ENCODE data around the gene PITPNB.
A peak's percentile ranks its signal among the peaks of the same experiment; 100 is the strongest.

The PITPNB gene

DNA sequence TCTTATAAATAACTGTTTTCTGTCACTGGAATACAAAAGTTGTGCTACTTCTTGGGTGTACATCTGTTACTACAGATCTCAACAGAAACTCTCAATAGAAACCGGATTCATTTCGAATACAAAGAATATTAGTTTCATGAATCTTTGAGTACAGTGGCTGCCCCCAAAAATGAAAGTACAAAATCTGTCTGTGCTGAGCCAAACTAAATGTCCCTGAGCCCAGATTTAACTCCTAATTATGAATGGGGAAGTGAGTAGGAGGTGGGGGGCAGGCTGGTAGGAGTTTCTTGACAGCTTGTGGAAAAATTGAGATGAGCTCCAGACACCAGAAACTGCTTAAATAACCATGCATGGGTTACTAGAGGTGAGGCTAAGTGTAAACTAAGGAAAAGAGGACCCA, 41.6 kb downstream of the PITPNB start:
- DNase-seq: no peak

DNA sequence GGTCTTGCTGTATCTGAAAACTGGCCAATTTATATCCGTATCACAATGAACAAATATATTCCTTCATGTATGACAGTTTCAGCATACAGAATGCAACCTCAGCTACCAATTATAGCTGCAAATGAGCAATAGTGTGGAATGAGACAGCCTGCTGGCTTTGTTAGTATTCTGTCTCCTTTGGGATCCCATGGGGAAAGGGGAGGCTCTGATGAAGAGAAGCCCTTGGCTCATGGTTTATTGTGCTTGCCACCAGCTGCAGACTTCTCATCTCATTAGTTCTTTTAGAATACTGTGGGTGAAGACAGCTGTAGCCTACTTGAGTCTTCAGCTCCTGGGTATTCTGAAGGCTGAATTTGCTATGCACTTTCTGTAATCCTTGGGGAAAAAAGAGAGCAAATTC, 42.4 kb downstream of the PITPNB start:
- DNase-seq: peak; percentile 27

DNA sequence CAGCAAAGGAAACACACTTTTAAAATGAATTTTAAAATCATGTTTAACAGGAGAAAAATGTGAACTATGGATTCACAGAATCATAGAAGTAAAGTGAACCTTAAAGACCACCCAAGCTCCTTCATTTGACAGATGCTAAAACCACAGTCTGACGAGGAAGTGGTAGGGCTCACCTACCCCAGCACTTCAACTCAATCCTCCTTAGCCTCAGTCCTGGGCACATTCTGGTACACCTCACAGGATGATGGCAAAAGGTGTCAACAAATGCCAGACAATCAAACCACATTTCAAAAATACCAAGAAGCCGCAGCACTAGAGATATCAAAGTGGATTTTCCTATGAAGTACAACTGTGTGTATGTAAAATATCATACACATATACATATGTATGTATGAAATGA, 43.1 kb downstream of the PITPNB start:
- DNase-seq: no peak

DNA sequence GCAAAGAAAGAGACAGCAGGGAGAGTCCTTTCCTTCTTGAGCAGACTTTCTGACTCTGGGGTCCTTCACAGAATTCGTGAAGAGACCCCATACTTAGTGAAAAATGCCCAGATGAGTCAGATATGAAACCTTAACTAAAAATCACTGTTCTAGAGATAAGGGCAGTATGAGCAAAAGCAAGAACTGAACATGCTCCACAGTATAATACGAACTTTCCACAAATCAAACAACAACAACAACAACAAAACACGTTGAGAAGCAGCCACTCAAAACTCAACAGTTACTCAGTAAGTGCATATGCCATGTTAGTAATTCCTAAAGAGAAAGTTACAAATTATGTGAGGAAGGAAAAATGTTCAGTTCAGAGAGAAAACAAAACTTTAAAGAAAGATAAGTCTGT, 44.3 kb downstream of the PITPNB start:
- DNase-seq: no peak

GRCh38 chr22:27874185-27874584, 44.9 kb downstream of the PITPNB start:
- no peak for DNase-seq

DNA sequence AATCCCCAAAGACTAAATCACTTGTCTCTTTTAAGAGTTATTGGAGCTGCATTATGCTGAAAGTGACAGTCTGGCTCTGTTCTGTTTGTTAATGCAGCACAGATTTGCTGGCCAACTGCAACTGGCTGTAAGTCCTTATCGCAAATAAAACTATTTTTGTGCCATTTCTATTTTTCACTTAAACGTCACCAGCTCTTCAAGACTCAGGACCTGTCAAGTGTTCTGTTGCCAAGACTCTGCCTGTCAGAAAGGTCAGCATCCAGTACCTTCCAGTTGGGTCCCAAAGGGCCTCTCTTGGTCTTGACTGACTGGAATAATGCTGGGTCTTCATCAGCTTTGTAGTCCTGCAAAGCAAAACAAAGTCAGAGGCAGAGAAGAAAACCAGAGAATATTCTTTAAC, 45.6 kb downstream of the PITPNB start:
- DNase-seq: no peak

GRCh38 chr22:27872488-27872887, 46.6 kb downstream of the PITPNB start:
- DNase-seq: no peak

GRCh38 chr22:27871306-27872014, 47.6 kb downstream of the PITPNB start:
- no peak for DNase-seq

DNA sequence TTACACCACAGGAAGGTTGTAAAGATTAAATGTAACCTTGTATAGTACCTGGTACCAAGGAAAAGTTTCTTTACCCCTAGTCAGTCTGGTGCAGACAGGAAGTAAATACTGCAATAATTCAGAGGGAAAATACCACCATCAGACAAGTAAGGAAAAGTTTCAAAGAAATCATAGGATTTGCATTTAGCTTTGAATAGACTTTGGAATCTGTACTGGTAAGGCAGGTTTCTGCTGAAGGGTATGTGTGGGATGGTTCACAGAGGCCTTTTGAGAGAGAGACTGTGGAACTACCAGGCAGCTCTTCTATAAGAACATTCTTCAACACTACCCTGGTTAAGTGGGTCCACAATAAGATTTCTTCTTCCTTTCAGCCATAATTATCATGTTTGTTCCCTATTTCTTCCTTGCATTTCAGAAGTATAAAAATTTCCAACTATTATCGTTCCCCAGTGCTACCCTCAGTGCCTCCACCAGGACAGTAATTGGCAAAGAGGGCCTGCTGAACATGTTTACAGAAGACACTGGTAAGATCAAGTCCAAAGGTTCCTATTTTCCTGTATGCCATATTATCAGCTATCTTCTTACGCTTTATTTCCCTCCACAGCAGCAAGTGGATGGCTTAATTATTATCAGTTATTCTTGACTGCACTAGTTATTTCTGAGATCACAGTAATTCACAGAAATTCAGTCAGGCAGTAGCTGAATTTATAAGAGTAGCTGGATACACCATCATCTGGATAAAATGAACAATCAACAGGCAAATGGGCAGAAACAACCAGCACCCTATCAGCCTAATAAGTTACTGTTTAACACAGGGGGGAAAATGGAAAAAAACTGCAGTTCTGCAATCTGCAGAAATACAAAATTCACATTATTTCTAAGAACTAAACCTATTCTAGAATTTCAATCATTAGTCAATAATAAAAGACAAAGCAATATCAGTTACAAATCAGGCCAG, 48.5 kb downstream of the PITPNB start:
- DNase-seq: no peak

GRCh38 chr22:27868732-27869282, 50.2 kb downstream of the PITPNB start:
- DNase-seq: no peak

DNA sequence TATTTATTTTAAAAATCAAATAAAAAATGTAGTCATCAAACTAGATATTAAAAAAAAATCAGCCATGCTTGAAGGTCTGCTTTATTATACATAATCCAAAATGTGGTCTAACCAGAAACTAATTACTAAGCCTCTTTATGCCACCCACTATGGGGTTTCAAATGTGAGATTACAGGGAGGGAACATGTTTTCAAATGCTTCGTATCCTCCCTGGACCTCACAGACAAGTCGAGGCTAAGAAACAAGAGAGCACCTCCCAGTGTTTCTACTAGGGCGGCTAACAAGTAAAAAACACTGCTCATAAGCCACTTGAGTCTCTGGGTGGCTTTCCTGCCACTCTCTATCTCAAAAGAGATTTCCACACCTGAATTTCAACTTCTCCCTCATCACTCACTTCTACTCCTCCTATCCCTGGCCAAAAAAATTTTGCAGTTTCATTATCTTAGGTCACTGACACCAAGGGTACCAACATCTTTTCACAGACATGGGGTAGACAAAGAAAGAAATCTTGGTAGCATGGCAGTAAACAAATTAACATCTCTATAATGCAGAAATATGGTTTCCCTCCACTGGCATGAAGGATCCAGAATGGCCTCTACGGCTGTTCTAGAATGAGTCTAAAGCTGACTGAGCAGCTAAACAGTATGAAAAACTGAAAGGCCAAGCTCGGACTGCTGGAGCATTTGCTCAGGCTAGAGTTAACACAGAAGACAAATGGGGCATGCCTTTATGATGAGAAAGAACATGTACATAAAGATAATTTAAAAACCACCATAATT, 50.9 kb downstream of the PITPNB start:
- DNase-seq: no peak

DNA sequence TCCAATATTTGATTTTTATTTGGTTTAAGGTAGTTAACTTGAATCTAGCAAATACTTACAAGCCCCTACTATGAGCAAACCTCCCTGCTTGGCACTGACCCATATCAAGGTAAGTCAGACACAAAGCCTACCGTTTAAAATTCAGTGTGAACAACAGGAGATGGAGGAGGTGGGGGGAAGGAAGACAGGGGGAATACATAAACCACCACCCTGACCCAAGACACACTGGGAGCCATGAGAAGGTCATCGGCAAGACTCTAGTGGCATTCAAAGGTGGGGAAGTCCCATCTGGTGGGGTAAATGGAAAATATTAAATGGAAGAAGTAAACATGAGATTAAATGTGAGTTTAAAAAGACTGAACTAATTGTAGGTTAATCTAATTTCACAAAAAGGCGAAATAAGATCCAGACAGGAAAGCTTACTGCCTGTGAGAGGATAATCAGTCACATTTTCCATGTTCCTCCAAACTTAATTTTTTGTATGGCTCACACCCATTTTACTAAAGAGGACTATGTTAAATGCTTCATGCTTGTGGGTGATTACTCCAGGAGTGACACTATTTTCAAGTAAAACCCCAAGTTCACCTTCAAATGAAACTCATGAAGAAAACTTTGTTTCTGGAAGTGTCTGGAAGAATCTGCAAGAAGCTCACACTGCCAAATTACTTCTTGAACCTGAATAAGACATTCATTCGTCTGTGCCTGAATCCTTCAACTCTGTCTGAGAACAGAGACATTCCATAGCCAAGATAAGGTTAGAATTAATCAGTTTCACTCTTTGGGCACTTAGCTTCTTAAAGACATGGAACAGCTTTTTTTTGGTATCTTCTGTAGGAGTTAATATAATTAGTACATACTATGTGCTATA, 51.7 kb downstream of the PITPNB start:
- no peak for DNase-seq

DNA sequence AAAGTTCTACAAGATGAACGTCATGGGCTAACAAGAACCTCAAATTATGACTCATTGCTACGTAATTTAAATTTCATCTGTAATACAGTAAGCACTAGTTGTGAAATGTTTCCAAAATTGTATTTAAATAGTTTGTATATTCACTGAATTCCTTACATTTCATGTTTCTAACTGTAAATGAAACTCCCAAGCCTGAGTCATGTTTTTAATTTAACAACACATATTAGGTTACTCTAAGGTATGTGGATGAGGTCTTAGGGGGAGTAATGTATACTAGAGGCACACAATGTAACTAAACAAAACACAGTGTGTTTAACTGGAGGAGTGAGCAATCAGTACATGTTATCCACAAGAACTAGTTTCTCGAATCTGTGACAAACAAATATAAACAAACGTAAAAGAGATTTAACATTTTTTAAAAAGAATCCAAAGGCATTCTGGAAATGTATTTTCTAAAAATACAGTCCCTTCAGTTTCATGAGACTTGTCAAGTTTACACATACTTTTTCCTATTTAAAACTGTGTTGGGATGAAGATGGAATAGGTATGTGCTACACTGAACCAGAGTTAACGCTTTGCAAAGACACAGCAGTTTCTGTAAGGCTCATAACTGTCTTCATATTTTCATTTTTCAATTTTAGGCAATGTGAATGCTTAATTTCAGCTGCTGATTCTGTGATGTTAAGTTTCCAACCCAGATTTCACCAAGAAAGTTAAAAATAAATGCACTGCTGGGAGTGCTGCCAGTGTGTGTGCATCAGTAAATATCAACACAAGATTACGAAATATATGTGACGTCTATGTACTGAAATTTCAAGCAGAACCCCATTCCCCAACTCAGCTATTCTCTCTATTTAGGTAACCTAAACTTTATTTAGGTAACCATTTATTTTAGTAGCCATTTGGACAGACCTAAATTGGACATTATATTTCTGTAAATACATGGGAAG, 52.6 kb downstream of the PITPNB start:
- DNase-seq: no peak

GRCh38 chr22:27865496-27865895, 53.6 kb downstream of the PITPNB start:
- DNase-seq: no peak

DNA sequence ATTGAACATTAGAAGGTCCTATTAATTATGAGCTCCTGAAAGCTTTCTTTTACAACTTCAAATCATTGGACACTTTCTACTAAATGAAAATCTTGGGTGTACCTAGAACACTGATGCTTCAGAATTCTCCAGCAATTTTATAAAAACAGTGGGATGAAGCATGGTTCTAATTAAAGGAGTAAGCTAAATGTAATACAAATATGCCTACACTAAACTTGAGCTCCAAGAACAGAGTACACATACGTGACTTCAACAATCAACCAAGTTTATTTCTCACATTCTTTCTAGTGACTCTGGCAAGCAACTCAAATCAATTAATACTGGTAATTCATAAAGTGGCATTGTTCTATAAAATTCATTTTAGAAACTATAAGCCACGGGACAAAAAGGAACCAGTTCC, 55.5 kb downstream of the PITPNB start:
- DNase-seq: no peak

- DNase-seq: no peak
These were observed 56.1 kb downstream of the PITPNB start for GRCh38 chr22:27863001-27863400.

GRCh38 chr22:27859336-27859735, 59.7 kb downstream of the PITPNB start:
- DNase-seq: no peak

DNA sequence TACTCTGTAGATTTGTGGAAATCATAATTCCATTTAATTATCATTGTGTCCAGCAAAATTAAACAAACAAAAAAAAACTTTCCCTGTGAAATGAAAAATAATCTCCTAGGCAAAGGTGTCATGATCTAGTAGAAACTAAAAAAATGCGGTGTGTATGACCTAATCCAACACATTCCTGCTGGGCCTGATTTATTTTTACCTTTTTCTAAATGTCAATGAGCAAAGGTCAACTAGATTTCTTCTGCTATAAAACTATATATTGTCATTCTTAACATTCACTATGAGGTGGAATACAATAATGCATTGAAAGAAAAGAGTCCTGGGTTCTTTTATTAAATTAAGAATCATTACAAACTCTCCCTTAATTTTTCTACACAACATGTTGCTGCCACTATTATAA, 60.4 kb downstream of the PITPNB start:
- no peak for DNase-seq

DNA sequence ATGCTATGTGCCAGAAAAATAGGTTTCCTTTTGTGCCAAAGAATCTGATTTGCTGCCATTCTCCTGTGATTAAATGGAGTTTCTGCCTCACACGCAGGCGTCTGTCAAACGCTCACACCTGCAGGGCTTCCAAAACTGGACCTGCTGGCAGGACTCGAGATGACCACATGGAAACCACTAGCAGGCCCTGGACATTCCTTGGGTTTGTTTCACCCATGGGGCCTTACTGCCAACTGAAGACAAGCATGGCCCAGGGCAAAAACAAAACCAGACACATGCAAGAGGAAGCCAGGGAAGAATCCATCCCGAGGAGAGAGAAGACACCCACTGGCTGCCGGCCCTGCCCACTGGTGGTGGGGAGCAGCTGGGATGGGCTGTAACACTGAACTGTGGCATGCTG, 61.6 kb downstream of the PITPNB start:
- no peak for DNase-seq

- DNase-seq: no peak
These were observed 62.7 kb downstream of the PITPNB start for GRCh38 chr22:27856386-27856785.

- DNase-seq: no peak
These were observed 65.6 kb downstream of the PITPNB start for GRCh38 chr22:27853424-27853823.
